Activated naive CD4-positive, alpha-beta T cell treated with anti-CD3 and anti-CD28 coated beads, Interleukin-2, amount 50 U/mL, for 24 hours (primary cell): ENCODE measurements around the gene LBX2.
"Not testable (repeated sequence)": the region's sequence is repeated elsewhere in the genome, so short reads cannot be mapped to it uniquely, and the experiment has no call there.

Experiments
- H3K27ac Mint-ChIP-seq: one replicate; pipeline ENCODE4 v1.8.0; 2021; ENCODE audit warnings: mild to moderate bottlenecking, mixed read lengths
- H3K27me3 Mint-ChIP-seq: one replicate; pipeline ENCODE4 v1.8.0; 2021; ENCODE audit warnings: mixed read lengths
- H3K36me3 Mint-ChIP-seq: one replicate; pipeline ENCODE4 v1.8.0; 2021; ENCODE audit warnings: mixed read lengths
- H3K4me1 Mint-ChIP-seq: one replicate; pipeline ENCODE4 v1.8.0; 2021; ENCODE audit warnings: mixed read lengths
- H3K4me3 Mint-ChIP-seq: one replicate; pipeline ENCODE4 v1.8.0; 2021; ENCODE audit warnings: mild to moderate bottlenecking, mixed read lengths
- H3K9me3 Mint-ChIP-seq: one replicate; pipeline ENCODE4 v1.8.0; 2021; ENCODE audit warnings: mixed read lengths

LBX2 gene

DNA sequence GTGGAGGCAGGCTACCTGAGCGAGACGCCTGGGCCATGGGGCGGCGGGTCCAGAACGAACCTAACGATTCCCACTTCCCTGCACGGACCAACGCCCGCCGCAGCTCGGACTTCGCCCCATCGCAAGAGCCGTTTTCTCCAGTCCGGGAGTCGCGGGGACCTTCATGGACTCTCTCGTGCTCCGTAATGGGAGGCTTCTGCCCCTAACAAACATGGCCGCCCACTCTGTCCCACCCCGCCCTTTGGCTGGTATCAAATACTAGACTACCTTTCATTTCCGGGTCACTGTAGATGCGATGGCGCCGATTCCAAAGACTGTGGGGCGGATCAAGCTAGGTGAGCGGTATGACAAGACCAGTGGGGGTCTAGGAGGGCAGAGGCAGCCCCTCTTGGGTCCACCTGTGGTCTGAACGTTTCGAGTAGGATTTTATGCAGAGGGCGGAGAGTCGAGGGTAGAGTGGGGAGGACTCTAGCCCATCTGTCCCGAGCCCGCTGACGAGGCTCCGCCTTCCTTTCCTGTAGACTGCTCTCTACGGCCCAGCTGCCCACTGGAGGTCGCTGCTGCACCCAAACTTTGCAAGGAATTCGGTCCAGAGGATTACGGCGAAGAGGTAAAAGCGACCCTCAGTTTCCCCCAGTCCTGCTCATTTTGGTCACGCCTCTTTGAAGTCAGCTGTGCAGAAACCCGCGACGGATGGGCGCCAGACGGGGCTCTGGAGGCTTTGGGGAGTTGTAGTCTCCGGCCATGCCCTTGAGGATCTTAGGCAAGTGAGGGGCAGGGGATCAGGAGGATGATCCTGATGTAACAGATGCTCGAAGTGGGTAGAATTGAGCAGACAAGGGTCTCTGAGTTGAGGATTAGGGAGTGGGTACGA, 16.4 kb downstream of the LBX2 start, which contains the start of the genes CCDC142 and TTC31:
Gene CCDC142 (minus strand): TSS at position 198 of the 874 bp plus-strand sequence. CDS start 161 bp downstream, at position 37.
Gene TTC31 (plus strand): TSS at position 281 of the 874 bp plus-strand sequence. CDS start 15 bp downstream, at position 296.
- Mint-ChIP-seq H3K4me3 (peak within 1 kb of the TSS; percentile 99), H3K27ac (peak within 1 kb of the TSS; percentile 100), H3K9me3 (no peaks in the 10 kb centered on the region), H3K27me3 (no peaks in the 10 kb centered on the region), H3K36me3 (peaks cover 10% of the 10 kb centered on the region), H3K4me1 (peaks cover 41% of the 10 kb centered on the region)

DNA sequence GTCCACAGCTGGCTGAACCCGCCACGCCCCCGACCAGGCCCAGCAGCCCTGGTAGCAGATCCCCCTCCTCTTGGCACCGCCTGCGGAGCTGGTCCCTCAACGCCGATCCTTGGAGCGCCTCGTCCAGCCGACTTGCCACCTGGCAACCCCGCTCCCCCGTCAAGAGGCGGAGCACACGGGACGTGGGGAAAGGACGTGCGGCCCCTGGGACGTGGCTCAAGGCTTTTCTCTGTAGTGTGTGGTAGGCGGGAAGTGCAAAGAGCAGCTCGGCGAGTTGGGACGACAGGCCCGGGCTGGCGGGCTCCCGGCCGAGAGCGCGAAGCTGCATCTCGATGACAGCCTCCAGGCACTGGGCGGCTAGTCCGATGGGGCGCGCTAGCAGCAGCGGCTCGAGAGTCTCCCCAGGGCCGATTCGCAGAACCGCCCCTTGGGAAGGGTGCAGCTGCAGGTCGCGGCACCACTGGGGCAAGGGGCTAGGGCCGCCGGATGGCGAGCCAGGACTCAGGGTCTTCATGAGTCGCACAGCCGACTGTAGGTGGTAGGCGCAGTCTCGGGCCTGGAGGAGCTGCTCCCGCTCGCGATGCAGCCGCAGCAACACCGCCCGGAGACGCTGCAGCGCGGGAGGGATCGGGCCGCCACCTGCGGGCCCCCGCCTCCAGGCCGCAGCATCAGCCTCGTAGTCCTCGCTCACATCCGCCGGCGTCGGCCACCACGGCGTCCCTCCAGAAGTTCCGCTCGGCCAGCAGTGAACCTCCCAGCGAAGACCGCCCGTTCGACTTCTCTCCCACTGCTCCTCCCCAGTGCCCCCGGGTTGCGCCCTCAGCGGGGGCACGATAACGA, 17.2 kb downstream of the LBX2 start:
- H3K36me3 Mint-ChIP-seq, result peaks cover 13% of the 10 kb centered on the region
- peak overlapping the region; percentile 99 for H3K4me3 Mint-ChIP-seq
- H3K4me1 Mint-ChIP-seq, result peaks cover 44% of the 10 kb centered on the region

DNA sequence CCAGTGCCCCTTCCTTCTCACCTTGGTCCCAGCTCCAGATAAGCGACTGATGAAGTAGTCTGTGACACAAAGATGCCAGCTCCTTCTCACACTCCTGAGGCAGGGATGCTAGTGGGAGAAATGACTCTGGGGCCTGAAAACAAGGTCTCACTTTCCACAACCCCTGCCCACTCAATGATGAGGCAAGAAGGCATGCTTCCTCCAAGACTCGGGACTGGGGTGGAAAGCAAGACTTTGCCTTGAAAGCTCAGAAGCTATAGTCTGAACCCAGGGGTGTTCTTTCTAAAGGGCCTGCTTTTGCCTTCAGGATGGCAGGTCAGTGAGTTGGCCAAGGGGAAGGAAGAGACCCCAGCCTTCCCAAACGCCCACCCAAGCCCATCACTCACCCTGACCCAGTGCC, 18.0 kb downstream of the LBX2 start:
- H3K36me3 Mint-ChIP-seq, result peaks cover 13% of the 10 kb centered on the region
- no peaks in the 10 kb centered on the region for H3K27me3 Mint-ChIP-seq
- H3K9me3 Mint-ChIP-seq, result no peaks in the 10 kb centered on the region
- H3K4me1 Mint-ChIP-seq, result peaks cover 41% of the 10 kb centered on the region
- peak overlapping the region; percentile 99 for H3K4me3 Mint-ChIP-seq
- H3K27ac Mint-ChIP-seq, result no peak overlapping the region

More for the DNA sequence above, 17.2 kb downstream of the LBX2 start:
- Mint-ChIP-seq H3K27ac (peak overlapping the region; percentile 100), H3K27me3 (no peaks in the 10 kb centered on the region), H3K9me3 (no peaks in the 10 kb centered on the region)

- H3K27me3 Mint-ChIP-seq, result no peaks in the 10 kb centered on the region
- H3K4me1 Mint-ChIP-seq, result peaks cover 27% of the 10 kb centered on the region
- H3K36me3 Mint-ChIP-seq, result peaks cover 23% of the 10 kb centered on the region
- H3K4me3 Mint-ChIP-seq, result no peak overlapping the region
- H3K27ac Mint-ChIP-seq, result no peak overlapping the region
- no peaks in the 10 kb centered on the region for H3K9me3 Mint-ChIP-seq
Measured at GRCh38 chr2:74474899-74475298, 24.5 kb downstream of the LBX2 start.

- Mint-ChIP-seq H3K4me1 (peaks cover 29% of the 10 kb centered on the region), H3K27me3 (no peaks in the 10 kb centered on the region), H3K4me3 (no peak overlapping the region), H3K27ac (peak overlapping the region; percentile 68), H3K36me3 (peaks cover 23% of the 10 kb centered on the region), H3K9me3 (no peaks in the 10 kb centered on the region)
Measured at GRCh38 chr2:74474481-74474880, 24.9 kb downstream of the LBX2 start.

DNA sequence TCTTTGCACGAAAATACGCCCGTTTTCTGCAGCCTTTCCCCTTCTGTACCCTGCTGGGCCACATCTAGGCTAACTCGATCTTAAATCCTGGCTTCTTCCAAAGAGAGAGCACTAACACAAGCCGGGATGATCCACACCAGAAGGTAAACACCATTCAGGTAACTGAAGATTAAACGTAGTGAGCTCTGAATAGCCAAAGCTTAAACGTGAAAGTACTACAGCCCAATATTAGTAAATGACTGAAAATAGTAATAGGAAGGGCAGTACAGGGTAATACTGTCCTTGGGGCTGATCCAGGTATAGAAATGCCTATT, 26.5 kb downstream of the LBX2 start:
- no peaks in the 10 kb centered on the region for H3K9me3 Mint-ChIP-seq
- H3K36me3 Mint-ChIP-seq, result peaks cover 20% of the 10 kb centered on the region
- peaks cover 24% of the 10 kb centered on the region for H3K4me1 Mint-ChIP-seq
- no peaks in the 10 kb centered on the region for H3K27me3 Mint-ChIP-seq
- H3K27ac Mint-ChIP-seq, result peak overlapping the region; percentile 98
- H3K4me3 Mint-ChIP-seq, result peak overlapping the region; percentile 99

- no peaks in the 10 kb centered on the region for H3K9me3 Mint-ChIP-seq
- peaks cover 22% of the 10 kb centered on the region for H3K4me1 Mint-ChIP-seq
- peaks cover 17% of the 10 kb centered on the region for H3K36me3 Mint-ChIP-seq
- peak within 1 kb of the TSS; percentile 98 for H3K27ac Mint-ChIP-seq
- H3K4me3 Mint-ChIP-seq, result peak within 1 kb of the TSS; percentile 99
- no peaks in the 10 kb centered on the region for H3K27me3 Mint-ChIP-seq
Measured at GRCh38 chr2:74472086-74472944, 27.1 kb downstream of the LBX2 start, which contains the start of gene MRPL53. Gene MRPL53, minus strand, starts transcription at chr2:74472680. Its CDS starts 20 bp downstream, at chr2:74472660.

GRCh38 chr2:74471332-74472065, 27.9 kb downstream of the LBX2 start:
- Mint-ChIP-seq H3K9me3 (no peaks in the 10 kb centered on the region), H3K4me1 (peaks cover 21% of the 10 kb centered on the region), H3K36me3 (peaks cover 17% of the 10 kb centered on the region), H3K27ac (peak overlapping the region; percentile 98), H3K27me3 (no peaks in the 10 kb centered on the region), H3K4me3 (peak overlapping the region; percentile 99)

- Mint-ChIP-seq H3K4me1 (peaks cover 26% of the 10 kb centered on the region), H3K27ac (peak overlapping the region; percentile 86), H3K4me3 (peak overlapping the region; percentile 76), H3K36me3 (peaks cover 17% of the 10 kb centered on the region)
- H3K27me3 Mint-ChIP-seq, H3K9me3 Mint-ChIP-seq: not testable (repeated sequence)
Measured at GRCh38 chr2:74470742-74471141, 28.7 kb downstream of the LBX2 start.

DNA sequence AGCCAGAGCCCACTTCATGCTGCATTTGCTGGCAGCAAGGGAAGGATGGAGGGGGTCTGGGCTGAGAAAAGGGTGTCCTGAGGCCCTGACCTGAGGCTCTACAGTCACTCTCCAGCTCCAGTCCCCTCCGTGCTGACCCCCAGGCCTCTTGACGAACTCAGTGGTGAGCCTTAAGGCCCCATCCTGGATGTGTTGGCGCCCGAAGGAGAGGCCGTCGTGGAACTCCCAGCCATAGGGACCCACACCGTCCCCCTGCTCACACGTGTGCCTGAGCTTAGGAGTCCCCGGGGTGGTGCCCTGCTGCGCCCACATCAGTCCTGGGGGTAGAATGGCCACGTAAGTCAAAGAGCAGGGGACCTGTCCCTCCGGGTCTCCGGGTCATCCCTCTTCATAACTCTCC, 35.0 kb downstream of the LBX2 start:
- Mint-ChIP-seq H3K27ac (peak overlapping the region; percentile 84), H3K27me3 (no peaks in the 10 kb centered on the region), H3K4me3 (peak overlapping the region; percentile 99), H3K4me1 (peaks cover 36% of the 10 kb centered on the region), H3K9me3 (no peaks in the 10 kb centered on the region), H3K36me3 (peaks cover 4% of the 10 kb centered on the region)

DNA sequence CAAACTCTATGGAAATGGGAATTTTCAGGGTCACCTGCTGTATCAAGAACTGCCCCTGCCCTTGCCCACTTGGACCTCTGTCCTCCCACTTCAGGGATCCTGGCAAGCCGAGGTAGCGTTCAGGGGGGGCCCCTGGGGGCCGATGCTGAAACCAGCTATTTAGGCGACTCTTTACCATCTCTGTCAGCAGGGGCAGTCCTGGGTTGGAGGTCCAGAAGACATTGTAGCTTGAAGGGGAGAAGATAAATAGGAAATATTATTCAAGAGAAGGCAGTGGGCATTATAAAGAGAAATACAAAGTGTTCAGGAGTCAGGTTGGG, 36.7 kb downstream of the LBX2 start:
- peaks cover 48% of the 10 kb centered on the region for H3K4me1 Mint-ChIP-seq
- peaks cover 4% of the 10 kb centered on the region for H3K36me3 Mint-ChIP-seq
- no peak overlapping the region for H3K27ac Mint-ChIP-seq
- H3K9me3 Mint-ChIP-seq, result no peaks in the 10 kb centered on the region
- no peak overlapping the region for H3K4me3 Mint-ChIP-seq
- H3K27me3 Mint-ChIP-seq, result no peaks in the 10 kb centered on the region

GRCh38 chr2:74462054-74462785, 37.2 kb downstream of the LBX2 start:
- Mint-ChIP-seq H3K4me3 (no peak overlapping the region), H3K9me3 (no peaks in the 10 kb centered on the region), H3K27ac (no peak overlapping the region), H3K4me1 (peaks cover 50% of the 10 kb centered on the region), H3K36me3 (peaks cover 5% of the 10 kb centered on the region), H3K27me3 (no peaks in the 10 kb centered on the region)

GRCh38 chr2:74461187-74462053, 38.0 kb downstream of the LBX2 start:
- H3K4me1 Mint-ChIP-seq, result peaks cover 58% of the 10 kb centered on the region
- no peak overlapping the region for H3K4me3 Mint-ChIP-seq
- H3K36me3 Mint-ChIP-seq, result peaks cover 7% of the 10 kb centered on the region
- H3K9me3 Mint-ChIP-seq, result no peaks in the 10 kb centered on the region
- no peak overlapping the region for H3K27ac Mint-ChIP-seq
- no peaks in the 10 kb centered on the region for H3K27me3 Mint-ChIP-seq
